HepG2 (cell line): ENCODE measurements around the gene LRTM2. TPM values are rescaled to one million over a fixed set of nuclear protein-coding genes. Genes with fewer than 3 reads are reported as not detected.

Experiments used
- ATAC-seq: fragments of 200-7000 bp; cut with Tn5 transposase; 3 replicates; pipeline ENCODE4 v1.9.1; 2020; ENCODE audit warnings: mild to moderate bottlenecking, moderate library complexity
- BruUV-seq: library from RNA; stranded (reverse); fragments of 400-500 nt; replicated peaks from 2 replicates; lab custom pipeline; 2021; lab: Mats Ljungman, UMichigan
- CTCF ChIA-PET: fragments of 300-600 bp; formaldehyde crosslinking; extraction: SDS; loops from one replicate; lab custom pipeline; 2021; ENCODE audit warnings: low total read pairs, inconsistent platforms, low intra/inter-chr PET ratio; lab: Yijun Ruan, JAX
- POLR2A ChIA-PET: fragments of 350-600 bp; sonication (Branson Sonifier 250); formaldehyde crosslinking; loops from one replicate; lab custom pipeline; 2020; ENCODE audit warnings: antibody characterized with exemption, inconsistent platforms; lab: Yijun Ruan, JAX
- DNase-seq: peaks from one replicate; pipeline ENCODE4 v3.0.0-alpha.2; 2015; ENCODE audit warnings: low spot score
- FAIRE-seq: peaks from 3 replicates; lab custom pipeline; 2011; peaks lifted over from hg19 to GRCh38; lab: Jason Lieb, UNC
- H2AFZ ChIP-seq: one replicate; pipeline ENCODE4 v1.6.1; 2011; ENCODE audit warnings: low read length, inconsistent platforms
- H3K27ac ChIP-seq: fragments of 300-600 bp; 3 replicates; pipeline ENCODE4 v1.8.0; 2011; ENCODE audit warnings: mixed run types, mild to moderate bottlenecking, mixed read lengths, low read length, inconsistent platforms; ENCODE audit not compliant: insufficient read depth; ENCODE audit errors: extremely low read length
- H3K27me3 ChIP-seq, 2 experiments: fragments of 200-600 bp in 1 of 2; 2 replicates in 1 of 2; 3 replicates in 1 of 2; pipeline versions ENCODE4 v1.6.0 to v1.8.0; 2011; ENCODE audit warnings: low read length in 2 of 2, mild to moderate bottlenecking in 2 of 2, moderate library complexity in 2 of 2, inconsistent platforms in 1 of 2; ENCODE audit not compliant: insufficient read depth in 2 of 2, control insufficient read depth in 1 of 2
- H3K36me3 ChIP-seq, 2 experiments: fragments of 200-600 bp in 1 of 2; replicated peaks in 1 of 2; 2 replicates in 1 of 2; 3 replicates in 1 of 2; pipeline versions ENCODE4 v1.5.1 to v1.8.0; 2011; ENCODE audit warnings: low read length in 2 of 2, inconsistent platforms in 1 of 2; ENCODE audit not compliant: insufficient read depth in 2 of 2, control insufficient read depth in 1 of 2
- H3K4me1 ChIP-seq: 2 replicates; pipeline ENCODE4 v1.5.1; 2012; ENCODE audit warnings: low read length, inconsistent platforms; ENCODE audit not compliant: insufficient read depth
- H3K4me2 ChIP-seq: 2 replicates; pipeline ENCODE4 v1.6.0; 2011; ENCODE audit warnings: low read depth, low read length, inconsistent platforms
- H3K4me3 ChIP-seq, 3 experiments: fragments of 200-600 bp in 1 of 3; sonication (generic), shearing (Covaris generic) in 1 of 3; replicated peaks in 1 of 3; 2 replicates each; pipeline ENCODE4 v1.5.1; 2011 to 2016; ENCODE audit warnings: low read length in 3 of 3, inconsistent platforms in 2 of 3, low read depth in 2 of 3, mild to moderate bottlenecking in 2 of 3, control low read depth in 1 of 3, mixed read lengths in 1 of 3; ENCODE audit not compliant: insufficient read depth in 1 of 3
- H3K79me2 ChIP-seq: one replicate; pipeline ENCODE4 v1.6.1; 2011; ENCODE audit warnings: low read length, inconsistent platforms; ENCODE audit not compliant: insufficient read depth
- H3K9ac ChIP-seq: 2 replicates; pipeline ENCODE4 v1.6.0; 2011; ENCODE audit warnings: mild to moderate bottlenecking, low read depth, low read length, inconsistent platforms; ENCODE audit not compliant: insufficient read depth
- H3K9me3 ChIP-seq: 2 replicates; pipeline ENCODE4 v1.5.1; 2012; ENCODE audit warnings: mild to moderate bottlenecking, low read length
- H4K20me1 ChIP-seq: 2 replicates; pipeline ENCODE4 v1.6.0; 2011; ENCODE audit warnings: inconsistent platforms, mild to moderate bottlenecking, low read length, moderate library complexity; ENCODE audit not compliant: insufficient read depth
- KLF12 ChIP-seq: sonication (generic); formaldehyde crosslinking; IDR thresholded peaks from 2 replicates; pipeline ENCODE4 v1.4.0; 2020; ENCODE audit warnings: missing genetic modification reagents, borderline replicate concordance
- KLF16 ChIP-seq, 2 experiments: sonication (generic) in 1 of 2; formaldehyde crosslinking in 1 of 2; IDR thresholded peaks; 2 replicates each; pipeline versions ENCODE4 v1.6.1 to v1.8.0; 2016 to 2023; ENCODE audit warnings: missing genetic modification reagents in 2 of 2, missing compliant biosample characterization in 1 of 2
- MTA1 ChIP-seq: sonication (generic); formaldehyde crosslinking; IDR thresholded peaks from 2 replicates; pipeline ENCODE4 v1.4.0; 2020; ENCODE audit warnings: missing genetic modification reagents, mild to moderate bottlenecking, borderline replicate concordance
- RFX5 ChIP-seq: IDR thresholded peaks from 2 replicates; pipeline ENCODE4 v1.6.1; 2011; ENCODE audit warnings: low read depth, low read length, improper control_type of control experiment
- SETDB1 ChIP-seq: sonication (generic); formaldehyde crosslinking; IDR thresholded peaks from 2 replicates; pipeline ENCODE4 v1.5.1; 2020; ENCODE audit warnings: missing genetic modification reagents, mild to moderate bottlenecking, borderline replicate concordance
- ZC3H4 ChIP-seq: sonication (generic); formaldehyde crosslinking; IDR thresholded peaks from 2 replicates; pipeline ENCODE4 v1.4.0; 2020; ENCODE audit warnings: missing genetic modification reagents, borderline replicate concordance
- ZNF296 ChIP-seq: sonication (generic); formaldehyde crosslinking; conservative IDR thresholded peaks from 2 replicates; pipeline ENCODE4 v1.5.0; 2020; ENCODE audit warnings: mild to moderate bottlenecking, missing genetic modification reagents
- ZNF33A ChIP-seq: sonication (generic); formaldehyde crosslinking; IDR thresholded peaks from 2 replicates; pipeline ENCODE4 v1.5.1; 2020; ENCODE audit warnings: missing genetic modification reagents, mild to moderate bottlenecking, moderate library complexity, borderline replicate concordance
- ZNF646 ChIP-seq: sonication (generic); formaldehyde crosslinking; IDR thresholded peaks from 2 replicates; pipeline ENCODE4 v1.9.0; 2021; ENCODE audit warnings: mild to moderate bottlenecking, missing genetic modification reagents
- WGBS: methylation state at CpG from one replicate; pipeline ENCODE4 v1.1.6; 2017; ENCODE audit warnings: low lambda C conversion rate; 5-methylcytosine and 5-hydroxymethylcytosine counted together
- in situ Hi-C: cut with HindIII; loops from 2 replicates; pipeline ENCODE4 v1.10.0; 2017; ENCODE audit warnings: low pct_unique_long_range_greater_than_20kb; ENCODE audit not compliant: extremely low pct_ligation_motif_present
- intact Hi-C: fragments of 100-400 bp; cut with micrococcal nuclease; formaldehyde crosslinking; loops from one replicate; pipeline ENCODE4 v1.10.0; 2022; ENCODE audit not compliant: unreplicated experiment
- polyA plus RNA-seq, 8 experiments: library from polyadenylated mRNA; depleted of rRNA in 3 of 8; stranded (reverse) in 7 of 8; unstranded in 1 of 8; fragments of >200 nt; fragmentation: Illumina TruSeq in 4 of 8; extraction: Trizol in 4 of 8; gene quantifications; 2 replicates each; pipeline versions ENCODE4 v1.2.1 to v1.2.3, GENCODE V29; 2011 to 2016; ENCODE audit warnings: low read depth in 4 of 8, missing spikeins in 1 of 8, mixed read lengths in 1 of 8; ENCODE audit not compliant: insufficient read depth in 1 of 8
- total RNA-seq, 5 experiments: library from RNA; depleted of rRNA; stranded (reverse); fragments of >200 nt; fragmentation: Illumina TruSeq; extraction: Trizol; gene quantifications; 2 replicates each; pipeline ENCODE4 v1.2.3, GENCODE V29; 2016; ENCODE audit warnings: low read depth in 1 of 5
- TF ChIP-seq, protein P1 (sequence below): sonication (generic); formaldehyde crosslinking; IDR thresholded peaks from one replicate; pipeline ENCODE4 v1.5.1; 2020; ENCODE audit warnings: mild to moderate bottlenecking, missing genetic modification reagents; ENCODE audit errors: not compliant biosample characterization

Gene LRTM2
- total and polyA plus RNA-seq, 2 of the 13 experiments (the other 11 are each of a cell fraction or from before 2014, with no cell fraction given) = 0.09 TPM; not detected in 1

GRCh38 chr12:1882405-1882804 is 62.0 kb downstream of the LRTM2 start:
- Histone ChIP-seq H3K4me1 (peaks cover 40% of the 10 kb centered on the region), H3K27me3 (peaks cover 6 to 47% of the 10 kb centered on the region in 2 experiments), H3K4me3 (no peak overlapping the region), H3K4me2 (no peak overlapping the region), H3K9ac (no peak overlapping the region), H3K36me3 (no peaks in the 10 kb centered on the region), H4K20me1 (no peaks in the 10 kb centered on the region), H3K27ac (no peak overlapping the region), H2AFZ (no peak overlapping the region), H3K79me2 (no peaks in the 10 kb centered on the region), H3K9me3 (no peaks in the 10 kb centered on the region)
- no TSS peak for BruUV-seq
- POLR2A ChIA-PET = no interaction called here
- CTCF ChIA-PET = no interaction called here
- FAIRE-seq = no peak
- in situ Hi-C loops = no loop called here
- WGBS = 29% methylated on average over 8 of the region's 8 CpGs
- intact Hi-C loops = no loop called here
- no peak for ATAC-seq
- no peak for DNase-seq
- TF ChIP-seq KLF16 (CRISPR knock-in tag; IDR thresholded peaks at IDR 0.05) (no peak), SETDB1 (CRISPR knock-in tag) (no peak), ZNF296 (CRISPR knock-in tag) (no peak), MTA1 (CRISPR knock-in tag) (no peak), KLF12 (CRISPR knock-in tag) (no peak), RFX5 (no peak), ZC3H4 (no peak), ZNF646 (no peak), ZNF33A (CRISPR knock-in tag) (no peak)
- TF ChIP-seq, protein P1, sequence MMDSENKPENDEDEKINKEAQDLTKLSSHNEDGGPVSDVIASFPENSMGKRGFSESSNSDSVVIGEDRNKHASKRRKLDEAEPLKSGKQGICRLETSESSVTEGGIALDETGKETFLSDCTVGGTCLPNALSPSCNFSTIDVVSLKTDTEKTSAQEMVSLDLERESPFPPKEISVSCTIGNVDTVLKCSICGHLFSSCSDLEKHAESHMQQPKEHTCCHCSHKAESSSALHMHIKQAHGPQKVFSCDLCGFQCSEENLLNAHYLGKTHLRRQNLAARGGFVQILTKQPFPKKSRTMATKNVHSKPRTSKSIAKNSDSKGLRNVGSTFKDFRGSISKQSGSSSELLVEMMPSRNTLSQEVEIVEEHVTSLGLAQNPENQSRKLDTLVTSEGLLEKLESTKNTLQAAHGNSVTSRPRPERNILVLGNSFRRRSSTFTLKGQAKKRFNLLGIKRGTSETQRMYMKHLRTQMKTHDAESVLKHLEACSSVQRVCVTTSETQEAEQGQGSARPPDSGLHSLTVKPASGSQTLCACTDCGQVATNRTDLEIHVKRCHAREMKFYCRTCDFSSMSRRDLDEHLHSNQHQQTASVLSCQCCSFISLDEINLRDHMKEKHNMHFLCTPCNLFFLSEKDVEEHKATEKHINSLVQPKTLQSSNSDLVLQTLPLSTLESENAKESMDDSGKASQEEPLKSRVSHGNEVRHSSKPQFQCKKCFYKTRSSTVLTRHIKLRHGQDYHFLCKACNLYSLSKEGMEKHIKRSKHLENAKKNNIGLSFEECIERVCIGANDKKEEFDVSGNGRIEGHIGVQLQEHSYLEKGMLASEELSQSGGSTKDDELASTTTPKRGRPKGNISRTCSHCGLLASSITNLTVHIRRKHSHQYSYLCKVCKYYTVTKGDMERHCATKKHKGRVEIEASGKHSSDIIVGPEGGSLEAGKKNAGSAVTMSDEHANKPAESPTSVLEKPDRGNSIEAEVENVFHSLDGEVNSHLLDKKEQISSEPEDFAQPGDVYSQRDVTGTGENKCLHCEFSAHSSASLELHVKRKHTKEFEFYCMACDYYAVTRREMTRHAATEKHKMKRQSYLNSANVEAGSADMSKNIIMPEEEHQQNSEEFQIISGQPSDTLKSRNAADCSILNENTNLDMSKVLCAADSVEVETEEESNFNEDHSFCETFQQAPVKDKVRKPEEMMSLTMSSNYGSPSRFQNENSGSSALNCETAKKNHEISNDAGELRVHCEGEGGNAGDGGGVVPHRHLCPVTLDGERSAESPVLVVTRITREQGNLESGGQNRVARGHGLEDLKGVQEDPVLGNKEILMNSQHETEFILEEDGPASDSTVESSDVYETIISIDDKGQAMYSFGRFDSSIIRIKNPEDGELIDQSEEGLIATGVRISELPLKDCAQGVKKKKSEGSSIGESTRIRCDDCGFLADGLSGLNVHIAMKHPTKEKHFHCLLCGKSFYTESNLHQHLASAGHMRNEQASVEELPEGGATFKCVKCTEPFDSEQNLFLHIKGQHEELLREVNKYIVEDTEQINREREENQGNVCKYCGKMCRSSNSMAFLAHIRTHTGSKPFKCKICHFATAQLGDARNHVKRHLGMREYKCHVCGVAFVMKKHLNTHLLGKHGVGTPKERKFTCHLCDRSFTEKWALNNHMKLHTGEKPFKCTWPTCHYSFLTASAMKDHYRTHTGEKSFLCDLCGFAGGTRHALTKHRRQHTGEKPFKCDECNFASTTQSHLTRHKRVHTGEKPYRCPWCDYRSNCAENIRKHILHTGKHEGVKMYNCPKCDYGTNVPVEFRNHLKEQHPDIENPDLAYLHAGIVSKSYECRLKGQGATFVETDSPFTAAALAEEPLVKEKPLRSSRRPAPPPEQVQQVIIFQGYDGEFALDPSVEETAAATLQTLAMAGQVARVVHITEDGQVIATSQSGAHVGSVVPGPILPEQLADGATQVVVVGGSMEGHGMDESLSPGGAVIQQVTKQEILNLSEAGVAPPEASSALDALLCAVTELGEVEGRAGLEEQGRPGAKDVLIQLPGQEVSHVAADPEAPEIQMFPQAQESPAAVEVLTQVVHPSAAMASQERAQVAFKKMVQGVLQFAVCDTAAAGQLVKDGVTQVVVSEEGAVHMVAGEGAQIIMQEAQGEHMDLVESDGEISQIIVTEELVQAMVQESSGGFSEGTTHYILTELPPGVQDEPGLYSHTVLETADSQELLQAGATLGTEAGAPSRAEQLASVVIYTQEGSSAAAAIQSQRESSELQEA (CRISPR knock-in tag) = no peak
